GM23338 (cell line): ENCODE measurements around the gene ASPHD1. TPM values are rescaled to one million over a fixed set of nuclear protein-coding genes. Genes with fewer than 3 reads are reported as not detected.
A peak's percentile ranks its signal among the peaks of the same experiment; 100 is the strongest.

Source experiments
- ATAC-seq: fragments of 200-7000 bp; cut with Tn5 transposase; 3 replicates; pipeline ENCODE4 v1.9.1; 2020
- DNase-seq: peaks from one replicate; pipeline ENCODE4 v3.0.0-alpha.2; 2015; ENCODE audit warnings: low spot score
- H2AFZ ChIP-seq: fragments of 200-600 bp; sonication (generic); 2 replicates; pipeline ENCODE4 v1.8.0; 2016; ENCODE audit warnings: antibody characterized with exemption, mild to moderate bottlenecking, moderate library complexity
- H3F3A ChIP-seq: fragments of 200-600 bp; sonication (generic); replicated peaks from 2 replicates; pipeline ENCODE4 v1.8.0; 2017; ENCODE audit warnings: antibody characterized with exemption, mixed run types, low read depth
- H3K27ac ChIP-seq: fragments of 200-600 bp; sonication (generic); 2 replicates; pipeline ENCODE4 v1.6.1; 2016; ENCODE audit warnings: low read depth
- H3K27me3 ChIP-seq: fragments of 200-600 bp; sonication (generic); 2 replicates; pipeline ENCODE4 v1.8.0; 2016; ENCODE audit warnings: mild to moderate bottlenecking, mixed run types, moderate library complexity; ENCODE audit not compliant: insufficient read depth
- H3K36me3 ChIP-seq: fragments of 200-600 bp; sonication (generic); 2 replicates; pipeline ENCODE4 v1.8.0; 2016; ENCODE audit warnings: mild to moderate bottlenecking; ENCODE audit not compliant: insufficient read depth
- H3K4me1 ChIP-seq: fragments of 200-600 bp; sonication (generic); 2 replicates; pipeline ENCODE4 v1.8.0; 2016; ENCODE audit warnings: mild to moderate bottlenecking, moderate library complexity; ENCODE audit not compliant: insufficient read depth
- H3K4me2 ChIP-seq: fragments of 200-600 bp; sonication (generic); 2 replicates; pipeline ENCODE4 v1.7.1; 2017; ENCODE audit warnings: mixed run types
- H3K4me3 ChIP-seq: fragments of 200-600 bp; sonication (generic); 2 replicates; pipeline ENCODE4 v1.6.1; 2016; ENCODE audit warnings: mixed run types
- H3K79me2 ChIP-seq: fragments of 200-600 bp; sonication (generic); replicated peaks from 2 replicates; pipeline ENCODE4 v1.8.0; 2017; ENCODE audit warnings: mild to moderate bottlenecking; ENCODE audit not compliant: insufficient read depth
- H3K9me2 ChIP-seq: fragments of 200-600 bp; sonication (generic); 2 replicates; pipeline ENCODE4 v1.8.0; 2017; ENCODE audit not compliant: insufficient read depth
- H4K20me1 ChIP-seq: fragments of 200-600 bp; sonication (generic); replicated peaks from 2 replicates; pipeline ENCODE4 v1.8.0; 2017; ENCODE audit warnings: mild to moderate bottlenecking; ENCODE audit not compliant: insufficient read depth
- H3K27ac Mint-ChIP-seq: 2 replicates; pipeline ENCODE4 v1.8.0; 2020; ENCODE audit warnings: inconsistent platforms, mild to moderate bottlenecking, moderate library complexity, mixed read lengths
- H3K27me3 Mint-ChIP-seq: 3 replicates; pipeline ENCODE4 v1.8.0; 2022; ENCODE audit warnings: low read depth, mild to moderate bottlenecking, moderate library complexity, mixed read lengths, inconsistent platforms; ENCODE audit not compliant: insufficient read depth, poor library complexity
- H3K36me3 Mint-ChIP-seq: 3 replicates; pipeline ENCODE4 v1.8.0; 2021; ENCODE audit warnings: low read depth, mild to moderate bottlenecking, inconsistent platforms, moderate library complexity, mixed read lengths
- H3K4me1 Mint-ChIP-seq: 3 replicates; pipeline ENCODE4 v1.8.0; 2020; ENCODE audit warnings: mild to moderate bottlenecking, inconsistent platforms, mixed read lengths
- H3K4me3 Mint-ChIP-seq: 3 replicates; pipeline ENCODE4 v1.8.0; 2021; ENCODE audit warnings: moderate library complexity, mild to moderate bottlenecking, inconsistent platforms, mixed read lengths
- H3K9me3 Mint-ChIP-seq: 3 replicates; pipeline ENCODE4 v1.8.0; 2020; ENCODE audit warnings: moderate library complexity, mild to moderate bottlenecking, inconsistent platforms, mixed read lengths
- CTCF ChIP-seq, 2 experiments: fragments of 200-600 bp in 1 of 2; sonication (generic) in 1 of 2; conservative IDR thresholded peaks; 2 replicates each; pipeline versions ENCODE4 v1.5.1 to v1.6.1; 2016 to 2017; ENCODE audit warnings: antibody characterized with exemption in 2 of 2, low read depth in 2 of 2, mild to moderate bottlenecking in 2 of 2, moderate library complexity in 1 of 2
- EZH2phosphoT487 ChIP-seq: fragments of 200-600 bp; sonication (generic); IDR thresholded peaks from one replicate; pipeline ENCODE4 v1.8.1; 2018; ENCODE audit warnings: antibody characterized with exemption; ENCODE audit not compliant: unreplicated experiment
- JUNB ChIP-seq: IDR thresholded peaks from one replicate; pipeline ENCODE4 v1.6.1; 2016; ENCODE audit warnings: antibody characterized with exemption; ENCODE audit not compliant: unreplicated experiment
- NANOG ChIP-seq: IDR thresholded peaks from 2 replicates; pipeline ENCODE4 v1.6.1; 2016; ENCODE audit warnings: antibody characterized with exemption, borderline replicate concordance
- POLR2AphosphoS5 ChIP-seq: IDR thresholded peaks from 2 replicates; pipeline ENCODE4 v1.6.1; 2016; ENCODE audit warnings: antibody characterized with exemption, low read depth
- REST ChIP-seq: IDR thresholded peaks from one replicate; pipeline ENCODE4 v1.6.1; 2018; ENCODE audit warnings: antibody characterized with exemption; ENCODE audit not compliant: unreplicated experiment
- ZNF462 ChIP-seq: fragments of 250-450 bp; sonication (Bioruptor Pico); IDR thresholded peaks from 2 replicates; pipeline ENCODE4 v1.5.0; 2020; ENCODE audit warnings: mild to moderate bottlenecking, moderate library complexity
- polyA plus RNA-seq: library from polyadenylated mRNA; unstranded; fragments of >200 nt; fragmentation: Nextera tagmentation; extraction: Ambion mirVana; gene quantifications from 2 replicates; pipeline ENCODE4 v1.2.1, GENCODE V29; 2016
- total RNA-seq: library from RNA; depleted of rRNA; stranded (reverse); fragments of >200 nt; shearing (Covaris generic); gene quantifications from 2 replicates; pipeline ENCODE4 v1.2.3, GENCODE V29; 2014

The ASPHD1 gene
- total and polyA plus RNA-seq, 2 experiments from 2014 or later: 15.5 to 20.6 TPM

- H3K27me3 ChIP-seq: no peaks in the 10 kb centered on the region
- H3K4me1 Mint-ChIP-seq: peaks cover 4% of the 10 kb centered on the region
- H3K4me2 ChIP-seq: no peak overlapping the region
- ATAC-seq (no peak; the same call in 1 of the 3 replicates), DNase-seq (no peak)
- H3K36me3 Mint-ChIP-seq: peaks cover 9% of the 10 kb centered on the region
- H3K4me3 ChIP-seq: no peak overlapping the region
- peaks cover 3% of the 10 kb centered on the region; the same call in 1 of the 2 replicates for H3K4me1 ChIP-seq
- H3K9me2 ChIP-seq: no peaks in the 10 kb centered on the region
- no peak overlapping the region for H3K4me3 Mint-ChIP-seq
- peaks cover 3% of the 10 kb centered on the region; the same call in 1 of the 2 replicates for H3K36me3 ChIP-seq
- no peaks in the 10 kb centered on the region for H3K79me2 ChIP-seq
- peaks cover 11% of the 10 kb centered on the region for H3K27me3 Mint-ChIP-seq
- no peak overlapping the region for H3K27ac Mint-ChIP-seq
- TF ChIP-seq CTCF (conservative IDR thresholded peaks at IDR 0.05; ENCODE audit: low read depth in 2 of 2) (0 out of 4 replicates have a peak, but pooled peaks of 1 of the 2 experiments have one; percentile 12), EZH2phosphoT487 (no peak)
- H3K27ac ChIP-seq: no peak overlapping the region
- no peaks in the 10 kb centered on the region; the same call in none of the 2 replicates for H4K20me1 ChIP-seq
- no peaks in the 10 kb centered on the region for H3F3A ChIP-seq
- no peaks in the 10 kb centered on the region for H3K9me3 Mint-ChIP-seq
- H2AFZ ChIP-seq: no peak overlapping the region
Observed at GRCh38 chr16:29916979-29917378, 16.7 kb downstream of the ASPHD1 start.

GRCh38 chr16:29920288-29921033 is 20.2 kb downstream of the ASPHD1 start:
- Histone ChIP-seq H3K79me2 (peaks cover 21% of the 10 kb centered on the region), H3K4me3 (no peak overlapping the region), H4K20me1 (no peaks in the 10 kb centered on the region; the same call in none of the 2 replicates), H3K4me2 (no peak overlapping the region), H3K36me3 (peaks cover 3% of the 10 kb centered on the region; the same call in 1 of the 2 replicates), H2AFZ (no peak overlapping the region), H3K9me2 (no peaks in the 10 kb centered on the region), H3F3A (no peaks in the 10 kb centered on the region; the same call in 1 of the 2 replicates), H3K27ac (no peak overlapping the region), H3K4me1 (no peaks in the 10 kb centered on the region), H3K27me3 (no peaks in the 10 kb centered on the region)
- H3K27ac Mint-ChIP-seq: no peak overlapping the region
- peaks cover 6% of the 10 kb centered on the region for H3K4me1 Mint-ChIP-seq
- no peak overlapping the region for H3K4me3 Mint-ChIP-seq
- peaks cover 14% of the 10 kb centered on the region for H3K36me3 Mint-ChIP-seq
- DNase-seq (no peak), ATAC-seq (no peak)
- no peaks in the 10 kb centered on the region for H3K9me3 Mint-ChIP-seq
- peaks cover 5% of the 10 kb centered on the region for H3K27me3 Mint-ChIP-seq
- no peak for TF ChIP-seq ZNF462 (CRISPR knock-in tag)
- no peak for TF ChIP-seq NANOG
- no peak for TF ChIP-seq JUNB
- no peak for TF ChIP-seq POLR2AphosphoS5
- TF ChIP-seq REST: no peak
